Measurements from ENCODE around the gene ATAD3A. TPM values are rescaled to one million over a fixed set of nuclear protein-coding genes. Genes with fewer than 3 reads are reported as not detected.
"Not testable (repeated sequence)": the region's sequence is repeated elsewhere in the genome, so short reads cannot be mapped to it uniquely, and the experiment has no call there.

The ATAD3A gene
- total RNA-seq, 1 experiment from 2014 or later: 55.8 TPM

- Histone ChIP-seq H3K4me1 (ENCODE audit: insufficient read depth, low read length) (no peaks in the 10 kb centered on the region), H3K9ac (ENCODE audit: extremely low read depth, insufficient read length, low read length) (no peak overlapping the region), H3K79me1 (ENCODE audit: insufficient read depth, low read depth, low read length, poor library complexity, severe bottlenecking) (peaks cover 11% of the 10 kb centered on the region), H3K79me2 (ENCODE audit: insufficient read depth, low read length) (no peaks in the 10 kb centered on the region; the same call in 1 of the 2 replicates), H3K27ac (ENCODE audit: insufficient read length, low read depth, low read length) (no peak overlapping the region), H4K8ac (replicated peaks; ENCODE audit: insufficient read length, low read depth, low read length) (no peak overlapping the region), H2BK15ac (ENCODE audit: low read depth, low read length) (no peak overlapping the region), H4K5ac (ENCODE audit: insufficient read length, low read depth, low read length) (no peak overlapping the region), H3K4ac (ENCODE audit: low read depth, low read length) (no peak overlapping the region), H3K4me2 (ENCODE audit: insufficient read depth, insufficient read length, low read length) (no peak overlapping the region), H4K20me1 (ENCODE audit: control insufficient read depth, insufficient read depth, insufficient read length) (no peaks in the 10 kb centered on the region), H2AK5ac (ENCODE audit: insufficient read length, low read length) (no peak overlapping the region), H3T11ph (ENCODE audit: low read length) (no peak overlapping the region), H3K27me3 (ENCODE audit: insufficient read depth, low read length) (no peaks in the 10 kb centered on the region), H2BK20ac (ENCODE audit: low read depth, low read length, poor library complexity, severe bottlenecking) (no peak overlapping the region), H2AFZ (ENCODE audit: low read length) (no peak overlapping the region), H3K56ac (ENCODE audit: insufficient read length, low read depth, low read length) (no peak overlapping the region), H3K23me2 (ENCODE audit: insufficient read length, low read depth, low read length, poor library complexity, severe bottlenecking) (no peaks in the 10 kb centered on the region), H3K14ac (ENCODE audit: insufficient read depth, low read length) (no peak overlapping the region), H4K91ac (ENCODE audit: insufficient read length, low read depth, low read length) (no peak overlapping the region), H3K23ac (ENCODE audit: insufficient read length, low read depth, low read length) (no peak overlapping the region), H3K18ac (ENCODE audit: insufficient read length, low read depth, low read length) (no peak overlapping the region), H2BK5ac (ENCODE audit: insufficient read length, low read length) (no peak overlapping the region), H3K9me3 (ENCODE audit: control insufficient read depth, low read depth, low read length) (no peaks in the 10 kb centered on the region), H2BK120ac (ENCODE audit: low read depth, low read length, poor library complexity, severe bottlenecking) (no peak overlapping the region), H2BK12ac (ENCODE audit: insufficient read length, low read depth, low read length) (no peak overlapping the region)
- Mint-ChIP-seq H3K36me3 (ENCODE audit: insufficient read depth in 1 of 3, low read depth in 3 of 3) (peaks cover 26 to 59% (median 52%) of the 10 kb centered on the region in 3 experiments; a peak in 6 of 7 replicates), H3K4me1 (no peaks in the 10 kb centered on the region), H3K27me3 (ENCODE audit: low read depth) (no peaks in the 10 kb centered on the region), H3K4me3 (peak overlapping the region in 1 of 2 experiments; percentile 57; a peak in 1 of 5 replicates), H3K9me3 (no peaks in the 10 kb centered on the region), H3K27ac (0 out of 7 replicates have a peak overlapping the region, but pooled peaks of 1 of the 3 experiments have one; percentile 44)
- no peak for TF ChIP-seq CTCF (conservative IDR thresholded peaks at IDR 0.05)
- no CpG with 5 or more reads among the region's 42 CpGs for WGBS (ENCODE audit: extremely low coverage, insufficient read length, low lambda C conversion rate)
- no peak for DNase-seq
Observed at GRCh38 chr1:1479547-1480487, 32.1 kb upstream of the ATAD3A start.

GRCh38 chr1:1480488-1480867 lies 31.5 kb upstream of the ATAD3A start:
- H3K18ac ChIP-seq (ENCODE audit: insufficient read length, low read depth, low read length); H3K4me1 Mint-ChIP-seq; H3T11ph ChIP-seq (ENCODE audit: low read length); DNase-seq; H3K79me2 ChIP-seq (ENCODE audit: insufficient read depth, low read length); H3K14ac ChIP-seq (ENCODE audit: insufficient read depth, low read length); H4K20me1 ChIP-seq (ENCODE audit: control insufficient read depth, insufficient read depth, insufficient read length); H3K4me2 ChIP-seq (ENCODE audit: insufficient read depth, insufficient read length, low read length); H2AFZ ChIP-seq (ENCODE audit: low read length); H2BK20ac ChIP-seq (ENCODE audit: low read depth, low read length, poor library complexity, severe bottlenecking); H2AK5ac ChIP-seq (ENCODE audit: insufficient read length, low read length); H3K27ac ChIP-seq (ENCODE audit: insufficient read length, low read depth, low read length); H3K23ac ChIP-seq (ENCODE audit: insufficient read length, low read depth, low read length); H2BK12ac ChIP-seq (ENCODE audit: insufficient read length, low read depth, low read length); H3K9me3 ChIP-seq (ENCODE audit: control insufficient read depth, low read depth, low read length); H4K8ac ChIP-seq (replicated peaks; ENCODE audit: insufficient read length, low read depth, low read length); H3K27me3 Mint-ChIP-seq (ENCODE audit: low read depth); H3K9me3 Mint-ChIP-seq; H3K56ac ChIP-seq (ENCODE audit: insufficient read length, low read depth, low read length); H3K27ac Mint-ChIP-seq; H4K91ac ChIP-seq (ENCODE audit: insufficient read length, low read depth, low read length); H3K4ac ChIP-seq (ENCODE audit: low read depth, low read length); H3K4me3 Mint-ChIP-seq; H4K5ac ChIP-seq (ENCODE audit: insufficient read length, low read depth, low read length); H3K4me1 ChIP-seq (ENCODE audit: insufficient read depth, low read length); H2BK15ac ChIP-seq (ENCODE audit: low read depth, low read length); H2BK5ac ChIP-seq (ENCODE audit: insufficient read length, low read length); H3K23me2 ChIP-seq (ENCODE audit: insufficient read length, low read depth, low read length, poor library complexity, severe bottlenecking); H3K27me3 ChIP-seq (ENCODE audit: insufficient read depth, low read length); H2BK120ac ChIP-seq (ENCODE audit: low read depth, low read length, poor library complexity, severe bottlenecking); H3K9ac ChIP-seq (ENCODE audit: extremely low read depth, insufficient read length, low read length): not testable (repeated sequence)
- WGBS (ENCODE audit: extremely low coverage, insufficient read length, low lambda C conversion rate): no CpG with 5 or more reads among the region's 16 CpGs
- H3K79me1 ChIP-seq (ENCODE audit: insufficient read depth, low read depth, low read length, poor library complexity, severe bottlenecking): peaks cover 11% of the 10 kb centered on the region
- H3K36me3 Mint-ChIP-seq (ENCODE audit: insufficient read depth in 1 of 3, low read depth in 3 of 3): peaks cover 24 to 59% (median 52%) of the 10 kb centered on the region in 3 experiments; a peak in 6 of 7 replicates
